H1 (cell line): ENCODE measurements around the gene RPRM. TPM values are rescaled to one million over a fixed set of nuclear protein-coding genes. Genes with fewer than 3 reads are reported as not detected.
"Not testable (repeated sequence)": the region's sequence is repeated elsewhere in the genome, so short reads cannot be mapped to it uniquely, and the experiment has no call there.

Experiments used
- CTCF ChIA-PET: fragments of 300-600 bp; sonication (Branson Sonifier 250); formaldehyde crosslinking; loops from one replicate; lab custom pipeline; 2021; ENCODE audit not compliant: partially characterized antibody; lab: Charles Lee
- POLR2A ChIA-PET: fragments of 300-600 bp; sonication (Branson Sonifier 250); formaldehyde crosslinking; loops from one replicate; lab custom pipeline; 2021; ENCODE audit warnings: inconsistent platforms; ENCODE audit not compliant: partially characterized antibody; lab: Charles Lee
- DNase-seq, 2 experiments: peaks; one replicate each; pipeline versions ENCODE4 v3.0.0 to v3.0.0-alpha.2; 2010 to 2022; ENCODE audit warnings: low spot score in 2 of 2, low read depth in 1 of 2, mixed read lengths in 1 of 2
- FAIRE-seq: peaks from 2 replicates; lab custom pipeline; 2011; peaks lifted over from hg19 to GRCh38; lab: Jason Lieb, UNC
- H2AFZ ChIP-seq: 2 replicates; pipeline ENCODE4 v1.8.1; 2012; ENCODE audit warnings: low read length, inconsistent platforms
- H2AK5ac ChIP-seq: 2 replicates; pipeline ENCODE4 v1.6.1; 2013; ENCODE audit warnings: low read depth, low read length
- H2BK120ac ChIP-seq: replicated peaks from 2 replicates; pipeline ENCODE3; 2013; ENCODE audit warnings: low read depth, low read length, inconsistent platforms
- H2BK12ac ChIP-seq: 2 replicates; pipeline ENCODE4 v1.6.1; 2013; ENCODE audit warnings: low read depth, low read length
- H2BK15ac ChIP-seq: 2 replicates; pipeline ENCODE4 v1.6.1; 2013; ENCODE audit warnings: low read length
- H2BK20ac ChIP-seq: 2 replicates; pipeline ENCODE4 v1.6.1; 2013; ENCODE audit warnings: low read length
- H2BK5ac ChIP-seq: 2 replicates; pipeline ENCODE4 v1.6.1; 2013; ENCODE audit warnings: low read depth, low read length
- H3K14ac ChIP-seq: 2 replicates; pipeline ENCODE4 v1.6.1; 2013; ENCODE audit warnings: inconsistent platforms; ENCODE audit not compliant: insufficient read length
- H3K18ac ChIP-seq: 2 replicates; pipeline ENCODE4 v1.6.1; 2013; ENCODE audit warnings: low read length; ENCODE audit errors: extremely low read depth
- H3K23ac ChIP-seq: 2 replicates; pipeline ENCODE4 v1.6.1; 2013; ENCODE audit warnings: inconsistent platforms; ENCODE audit not compliant: insufficient read length
- H3K23me2 ChIP-seq: 2 replicates; pipeline ENCODE4 v1.6.1; 2013; ENCODE audit warnings: low read depth, low read length
- H3K27ac ChIP-seq: 2 replicates; pipeline ENCODE4 v1.6.1; 2011; ENCODE audit warnings: low read depth, low read length, inconsistent platforms
- H3K27me3 ChIP-seq, 4 experiments: replicated peaks in 1 of 4; 1 replicate in 1 of 4; 2 replicates in 3 of 4; pipeline versions ENCODE4 v1.6.1 to v1.8.1; 2011 to 2013; ENCODE audit warnings: low read length in 3 of 4, mild to moderate bottlenecking in 3 of 4, inconsistent platforms in 2 of 4, mixed read lengths in 2 of 4, moderate library complexity in 1 of 4; ENCODE audit not compliant: control insufficient read depth in 3 of 4, insufficient read depth in 3 of 4; ENCODE audit errors: extremely low read depth in 1 of 4
- H3K36me3 ChIP-seq, 4 experiments: 2 replicates each; pipeline versions ENCODE4 v1.6.1 to v1.8.1; 2011 to 2013; ENCODE audit warnings: mild to moderate bottlenecking in 4 of 4, low read length in 3 of 4, moderate library complexity in 2 of 4, control low read depth in 1 of 4, inconsistent platforms in 1 of 4; ENCODE audit not compliant: insufficient read depth in 4 of 4, control insufficient read depth in 2 of 4
- H3K4ac ChIP-seq: replicated peaks from 2 replicates; pipeline ENCODE3; 2013; ENCODE audit warnings: low read length, low read depth, mixed read lengths, inconsistent platforms; ENCODE audit not compliant: insufficient read length
- H3K4me1 ChIP-seq, 4 experiments: replicated peaks in 1 of 4; 1 replicate in 1 of 4; 2 replicates in 3 of 4; pipeline versions ENCODE4 v1.6.1 to v1.8.1; 2011 to 2013; ENCODE audit warnings: low read length in 3 of 4, inconsistent platforms in 2 of 4, mixed read lengths in 1 of 4; ENCODE audit not compliant: insufficient read depth in 4 of 4, control insufficient read depth in 3 of 4
- H3K4me2 ChIP-seq, 2 experiments: 2 replicates each; pipeline versions ENCODE4 v1.6.1 to v1.8.1; 2011 to 2013; ENCODE audit warnings: low read depth in 2 of 2, low read length in 2 of 2, control low read depth in 1 of 2, inconsistent platforms in 1 of 2, mild to moderate bottlenecking in 1 of 2; ENCODE audit not compliant: insufficient read depth in 1 of 2
- H3K4me3 ChIP-seq, 4 experiments: fragments of 200-600, 300-600 bp in 1 of 4; sonication (generic), shearing (Covaris generic), sonication (Bioruptor Twin) in 1 of 4; 2 replicates each; pipeline versions ENCODE4 v1.5.1 to v1.8.1; 2011 to 2016; ENCODE audit warnings: low read length in 4 of 4, low read depth in 3 of 4, control low read depth in 2 of 4, inconsistent platforms in 2 of 4, mild to moderate bottlenecking in 2 of 4, mixed read lengths in 1 of 4, moderate library complexity in 1 of 4; ENCODE audit not compliant: insufficient read depth in 2 of 4; ENCODE audit errors: extremely low read depth in 1 of 4
- H3K56ac ChIP-seq: replicated peaks from 2 replicates; pipeline ENCODE3; 2013; ENCODE audit warnings: low read depth, mild to moderate bottlenecking, mixed read lengths, low read length, inconsistent platforms; ENCODE audit not compliant: insufficient read length
- H3K79me1 ChIP-seq: 2 replicates; pipeline ENCODE4 v1.6.1; 2013; ENCODE audit warnings: low read depth, low read length, control low read depth
- H3K79me2 ChIP-seq, 2 experiments: 2 replicates each; pipeline versions ENCODE4 v1.6.1 to v1.8.1; 2012 to 2013; ENCODE audit warnings: low read length in 2 of 2, mild to moderate bottlenecking in 2 of 2, inconsistent platforms in 1 of 2; ENCODE audit not compliant: insufficient read depth in 2 of 2, control insufficient read depth in 1 of 2
- H3K9ac ChIP-seq, 4 experiments: replicated peaks in 1 of 4; 1 replicate in 1 of 4; 2 replicates in 3 of 4; pipeline versions ENCODE4 v1.6.1 to v1.8.1; 2011 to 2013; ENCODE audit warnings: low read depth in 3 of 4, low read length in 3 of 4, control low read depth in 2 of 4, mild to moderate bottlenecking in 2 of 4, moderate library complexity in 2 of 4, inconsistent platforms in 1 of 4; ENCODE audit errors: extremely low read depth in 1 of 4
- H3K9me3 ChIP-seq, 2 experiments: 2 replicates each; pipeline versions ENCODE4 v1.6.1 to v1.8.1; 2012 to 2013; ENCODE audit warnings: mild to moderate bottlenecking in 2 of 2, moderate library complexity in 2 of 2, control low read depth in 1 of 2, inconsistent platforms in 1 of 2, low read depth in 1 of 2, low read length in 1 of 2, mixed read lengths in 1 of 2; ENCODE audit not compliant: insufficient read depth in 2 of 2
- H4K20me1 ChIP-seq, 2 experiments: replicated peaks in 1 of 2; 2 replicates each; pipeline versions ENCODE3 to v1.8.1; 2011 to 2013; ENCODE audit warnings: inconsistent platforms in 2 of 2, low read length in 2 of 2, mild to moderate bottlenecking in 1 of 2; ENCODE audit not compliant: insufficient read depth in 2 of 2, control insufficient read depth in 1 of 2
- H4K5ac ChIP-seq: 2 replicates; pipeline ENCODE4 v1.6.1; 2013; ENCODE audit warnings: low read length, low read depth, mixed read lengths, inconsistent platforms; ENCODE audit not compliant: insufficient read length
- H4K8ac ChIP-seq: 2 replicates; pipeline ENCODE4 v1.8.0; 2013; ENCODE audit warnings: mild to moderate bottlenecking, moderate library complexity, low read length, inconsistent platforms; ENCODE audit not compliant: insufficient read depth; ENCODE audit errors: extremely low read depth
- H4K91ac ChIP-seq: replicated peaks from 2 replicates; pipeline ENCODE3; 2013; ENCODE audit warnings: low read length, mixed read lengths, inconsistent platforms; ENCODE audit not compliant: insufficient read length
- E2F6 ChIP-seq: IDR thresholded peaks from 2 replicates; pipeline ENCODE4 v1.6.1; 2012; ENCODE audit warnings: inconsistent platforms
- WGBS, 2 experiments: shearing (Covaris generic) in 1 of 2; methylation state at CpG; one replicate each; pipeline versions ENCODE4 v1.1.6 to v1.1.7; 2013 to 2015; ENCODE audit warnings: low lambda C conversion rate in 2 of 2, mixed read lengths in 2 of 2, inconsistent platforms in 1 of 2, low coverage in 1 of 2, missing lambda C conversion rate in 1 of 2; ENCODE audit not compliant: insufficient replicate concordance in 2 of 2, insufficient coverage in 1 of 2, insufficient read length in 1 of 2; ENCODE audit errors: extremely low coverage in 1 of 2, missing lambda C conversion rate in 1 of 2; 5-methylcytosine and 5-hydroxymethylcytosine counted together
- polyA plus RNA-seq, 7 experiments: library from polyadenylated mRNA; depleted of rRNA in 3 of 7; stranded (reverse) in 5 of 7; unstranded in 2 of 7; fragments of >200 nt in 5 of 7; fragments of 200-250 nt in 2 of 7; gene quantifications; 1 replicate in 5 of 7; 2 replicates in 1 of 7; 4 replicates in 1 of 7; pipeline versions ENCODE4 v1.2.1 to v1.2.3, GENCODE V29; 2011 to 2013; ENCODE audit warnings: missing spikeins in 2 of 7, mixed read lengths in 2 of 7
- total RNA-seq: library from RNA; stranded (reverse); fragmentation: NEBNext Ultra II Directional; extraction: Animal tissue kit (Norgen Biotek cat#: 25700); gene quantifications from 2 replicates; pipeline ENCODE4 v1.2.1, GENCODE V29; 2021

RPRM gene
- total and polyA plus RNA-seq, 2 of the 8 experiments (the other 6 are each of a cell fraction or from before 2014, with no cell fraction given), result 11.0 to 16.3 TPM

- TF ChIP-seq E2F6, result no peak
Measured at GRCh38 chr2:153443106-153443505, 35.5 kb downstream of the RPRM start (continued).

- POLR2A ChIA-PET, DNase-seq, H3K23ac ChIP-seq, H2BK20ac ChIP-seq, H2BK120ac ChIP-seq, H3K4me1 ChIP-seq, H2BK15ac ChIP-seq, H4K20me1 ChIP-seq, H3K56ac ChIP-seq, H3K79me2 ChIP-seq, H4K91ac ChIP-seq, H2BK12ac ChIP-seq, H4K8ac ChIP-seq, H3K9me3 ChIP-seq, H3K18ac ChIP-seq, H3K36me3 ChIP-seq, H3K23me2 ChIP-seq, FAIRE-seq, H4K5ac ChIP-seq, H3K14ac ChIP-seq, H3K4me2 ChIP-seq, H3K9ac ChIP-seq, H3K79me1 ChIP-seq, H3K27ac ChIP-seq, H3K4ac ChIP-seq, H2BK5ac ChIP-seq, H3K27me3 ChIP-seq, H3K4me3 ChIP-seq, CTCF ChIA-PET, H2AFZ ChIP-seq: not testable (repeated sequence)
- 0 out of 2 replicates have a peak overlapping the region, but pooled peaks have one; percentile 65 for H2AK5ac ChIP-seq
- WGBS, 2 experiments, result 84% methylated on average over 5 of the region's 5 CpGs; no CpG with 5 or more reads in 1 of the 2 experiments
Measured at GRCh38 chr2:153442616-153443015, 35.9 kb downstream of the RPRM start.
